IMR-90 (cell line): ENCODE results near the gene COX10. TPM values are rescaled to one million over a fixed set of nuclear protein-coding genes. Genes with fewer than 3 reads are reported as not detected.

Source experiments
- ATAC-seq: fragments of 200-7000 bp; cut with Tn5 transposase; 2 replicates; pipeline ENCODE4 v1.9.1; 2020; ENCODE audit warnings: low read depth, mild to moderate bottlenecking, moderate library complexity
- BruUV-seq: library from RNA; stranded (reverse); fragments of 400-500 nt; replicated peaks from 2 replicates; lab custom pipeline; 2021; lab: Mats Ljungman, UMichigan
- CTCF ChIA-PET: fragments of 300-600 bp; formaldehyde crosslinking; extraction: SDS; loops from one replicate; lab custom pipeline; 2021; ENCODE audit warnings: antibody characterized with exemption; lab: Yijun Ruan, JAX
- POLR2A ChIA-PET: fragments of 300-600 bp; sonication (Branson Sonifier 250); formaldehyde crosslinking; loops from one replicate; lab custom pipeline; 2022; ENCODE audit warnings: antibody characterized with exemption; ENCODE audit not compliant: unreplicated experiment; lab: Charles Lee
- DNase-seq: peaks from one replicate; pipeline ENCODE4 v3.0.0; 2013
- H2AFZ ChIP-seq: replicated peaks from 2 replicates; pipeline ENCODE3; 2013; ENCODE audit warnings: low read length, mild to moderate bottlenecking; ENCODE audit not compliant: poor library complexity
- H2AK5ac ChIP-seq: 2 replicates; pipeline ENCODE4 v1.6.1; 2013; ENCODE audit warnings: low read depth, low read length, inconsistent platforms
- H2AK9ac ChIP-seq: replicated peaks from 2 replicates; pipeline ENCODE3; 2013; ENCODE audit warnings: mild to moderate bottlenecking, low read depth, low read length, moderate library complexity; ENCODE audit not compliant: poor library complexity
- H2BK120ac ChIP-seq: 2 replicates; pipeline ENCODE4 v1.6.1; 2013; ENCODE audit warnings: low read depth, low read length, inconsistent platforms
- H2BK15ac ChIP-seq: 3 replicates; pipeline ENCODE4 v1.6.1; 2013; ENCODE audit warnings: low read depth, low read length, inconsistent platforms
- H2BK20ac ChIP-seq: 2 replicates; pipeline ENCODE4 v1.6.1; 2013; ENCODE audit warnings: low read depth, mild to moderate bottlenecking, inconsistent platforms, low read length, moderate library complexity
- H2BK5ac ChIP-seq: 2 replicates; pipeline ENCODE4 v1.6.1; 2013; ENCODE audit warnings: mild to moderate bottlenecking, low read depth, low read length, inconsistent platforms; ENCODE audit not compliant: poor library complexity, severe bottlenecking
- H3K14ac ChIP-seq: replicated peaks from 2 replicates; pipeline ENCODE4 v1.6.1; 2013; ENCODE audit warnings: low read depth, low read length, inconsistent platforms
- H3K18ac ChIP-seq: 2 replicates; pipeline ENCODE4 v1.6.1; 2013; ENCODE audit warnings: low read depth, low read length, control low read depth
- H3K23ac ChIP-seq: 2 replicates; pipeline ENCODE4 v1.6.1; 2013; ENCODE audit warnings: low read depth, low read length, inconsistent platforms
- H3K27ac ChIP-seq: 2 replicates; pipeline ENCODE4 v1.5.1; 2013; ENCODE audit warnings: mild to moderate bottlenecking, control low read depth, low read length; ENCODE audit not compliant: insufficient read depth
- H3K27me3 ChIP-seq: 2 replicates; pipeline ENCODE4 v1.6.1; 2013; ENCODE audit warnings: low read length; ENCODE audit not compliant: control insufficient read depth, insufficient read depth
- H3K36me3 ChIP-seq: 2 replicates; pipeline ENCODE4 v1.6.1; 2013; ENCODE audit warnings: low read length, mixed read lengths; ENCODE audit not compliant: control insufficient read depth, insufficient read depth
- H3K4ac ChIP-seq: 2 replicates; pipeline ENCODE4 v1.6.1; 2013; ENCODE audit warnings: low read depth, low read length, inconsistent platforms
- H3K4me1 ChIP-seq: 2 replicates; pipeline ENCODE4 v1.6.1; 2013; ENCODE audit warnings: low read length, mixed read lengths; ENCODE audit not compliant: control insufficient read depth, insufficient read depth
- H3K4me2 ChIP-seq: 2 replicates; pipeline ENCODE4 v1.6.1; 2013; ENCODE audit warnings: low read depth, mild to moderate bottlenecking, control low read depth, low read length, moderate library complexity
- H3K4me3 ChIP-seq: 2 replicates; pipeline ENCODE4 v1.5.1; 2013; ENCODE audit warnings: low read depth, mild to moderate bottlenecking, control low read depth, low read length, moderate library complexity; ENCODE audit not compliant: insufficient read depth
- H3K56ac ChIP-seq: 2 replicates; pipeline ENCODE4 v1.6.1; 2013; ENCODE audit warnings: low read length, inconsistent platforms; ENCODE audit not compliant: insufficient read depth; ENCODE audit errors: extremely low read depth
- H3K79me1 ChIP-seq, 2 experiments: 2 replicates each; pipeline ENCODE4 v1.6.1; 2013; ENCODE audit warnings: low read length in 2 of 2, inconsistent platforms in 1 of 2, low read depth in 1 of 2
- H3K9ac ChIP-seq: 2 replicates; pipeline ENCODE4 v1.6.1; 2013; ENCODE audit warnings: low read depth, low read length, control low read depth
- H3K9me1 ChIP-seq: 2 replicates; pipeline ENCODE4 v1.6.1; 2013; ENCODE audit warnings: low read length, inconsistent platforms; ENCODE audit not compliant: insufficient read depth
- H3K9me3 ChIP-seq: 2 replicates; pipeline ENCODE4 v1.6.1; 2013; ENCODE audit warnings: low read length; ENCODE audit not compliant: control insufficient read depth, insufficient read depth
- H4K20me1 ChIP-seq: 2 replicates; pipeline ENCODE4 v1.6.1; 2013; ENCODE audit warnings: low read length, inconsistent platforms; ENCODE audit not compliant: insufficient read depth
- H4K5ac ChIP-seq: 2 replicates; pipeline ENCODE4 v1.6.1; 2013; ENCODE audit warnings: mild to moderate bottlenecking, low read depth, low read length, control low read depth
- H4K8ac ChIP-seq, 2 experiments: 2 replicates each; pipeline ENCODE4 v1.6.1; 2013; ENCODE audit warnings: low read depth in 2 of 2, low read length in 2 of 2, control low read depth in 1 of 2, inconsistent platforms in 1 of 2
- H4K91ac ChIP-seq: 2 replicates; pipeline ENCODE4 v1.6.1; 2013; ENCODE audit warnings: low read depth, low read length, inconsistent platforms; ENCODE audit not compliant: insufficient read depth
- CHD1 ChIP-seq: IDR thresholded peaks from 2 replicates; pipeline ENCODE4 v1.6.1; 2012; ENCODE audit warnings: low read depth, low read length, improper control_type of control experiment
- CTCF ChIP-seq: conservative IDR thresholded peaks from 2 replicates; pipeline ENCODE4 v1.5.1; 2012; ENCODE audit warnings: mild to moderate bottlenecking, low read depth, low read length, improper control_type of control experiment
- MXI1 ChIP-seq: IDR thresholded peaks from 2 replicates; pipeline ENCODE4 v1.6.1; 2012; ENCODE audit warnings: low read depth, mild to moderate bottlenecking, low read length, moderate library complexity, borderline replicate concordance
- NFE2L2 ChIP-seq: fragments of 150-350 bp; IDR thresholded peaks from 2 replicates; pipeline ENCODE4 v1.6.1; 2016; ENCODE audit warnings: low read depth, mild to moderate bottlenecking, low read length
- RFX5 ChIP-seq: IDR thresholded peaks from 2 replicates; pipeline ENCODE4 v1.8.0; 2012; ENCODE audit warnings: low read depth, mild to moderate bottlenecking, low read length, moderate library complexity
- SMC3 ChIP-seq: fragments of 150-350 bp; IDR thresholded peaks from 2 replicates; pipeline ENCODE4 v1.6.1; 2016; ENCODE audit warnings: low read depth, mild to moderate bottlenecking, antibody characterized with exemption, low read length, moderate library complexity
- USF2 ChIP-seq: fragments of 150-350 bp; IDR thresholded peaks from 2 replicates; pipeline ENCODE4 v1.6.1; 2017; ENCODE audit warnings: mild to moderate bottlenecking, antibody characterized with exemption, low read length, low read depth
- WGBS, 2 experiments: methylation state at CpG; one replicate each; pipeline versions ENCODE4 v1.1.5 to v1.1.7; 2013; ENCODE audit warnings: missing lambda C conversion rate in 2 of 2; ENCODE audit not compliant: insufficient read length in 1 of 2; ENCODE audit errors: extremely low coverage in 2 of 2; 5-methylcytosine and 5-hydroxymethylcytosine counted together
- dilution Hi-C: fragments of 300-500 bp; cut with HindIII; formaldehyde crosslinking; loops from one replicate; pipeline ENCODE4 v1.14.3; 2018; ENCODE audit warnings: low sequenced_read_pairs; ENCODE audit not compliant: unreplicated experiment
- in situ Hi-C: fragments of 300-500 bp; cut with MboI; formaldehyde crosslinking; loops from 3 replicates; pipeline ENCODE4 v1.14.3; 2019; ENCODE audit warnings: low sequenced_read_pairs, inconsistent platforms, mixed read lengths
- intact Hi-C: fragments of 100-400 bp; cut with micrococcal nuclease; formaldehyde crosslinking; loops from 2 replicates; pipeline ENCODE4 v1.10.0; 2022
- polyA plus RNA-seq, 3 experiments: library from polyadenylated mRNA; depleted of rRNA; stranded (reverse); fragments of >200 nt; gene quantifications; 2 replicates each; pipeline ENCODE4 v1.2.3, GENCODE V29; 2012; ENCODE audit warnings: low replicate concordance in 1 of 3
- total RNA-seq: library from RNA; depleted of rRNA; stranded (reverse); fragments of >200 nt; gene quantifications from 2 replicates; pipeline ENCODE4 v1.2.3, GENCODE V29; 2012

Gene COX10
- total and polyA plus RNA-seq, 2 of the 4 experiments (the other 2 are of a cell fraction): 15.4 to 16.1 TPM

GRCh38 chr17:14078027-14078426, 8.7 kb downstream of the COX10 start:
- no peak overlapping the region for H3K4me3 ChIP-seq
- no peak overlapping the region for H4K91ac ChIP-seq
- H3K4ac ChIP-seq: no peak overlapping the region
- no peak overlapping the region for H2AK5ac ChIP-seq
- DNase-seq: no peak
- ChIA-PET POLR2A (no interaction called here), CTCF (no interaction called here)
- H3K4me2 ChIP-seq: no peak overlapping the region
- H3K36me3 ChIP-seq: peaks cover 13% of the 10 kb centered on the region
- H2BK5ac ChIP-seq: no peak overlapping the region
- no peak overlapping the region for H4K8ac ChIP-seq
- no peak for ATAC-seq
- no peak overlapping the region for H3K18ac ChIP-seq
- no peaks in the 10 kb centered on the region for H3K9me3 ChIP-seq
- H3K27ac ChIP-seq: no peak overlapping the region
- intact Hi-C loops: no loop called here
- no peak overlapping the region for H2AK9ac ChIP-seq
- H3K9ac ChIP-seq: no peak overlapping the region
- H4K20me1 ChIP-seq: no peaks in the 10 kb centered on the region; the same call in 1 of the 2 replicates
- no peaks in the 10 kb centered on the region for H3K27me3 ChIP-seq
- H2BK120ac ChIP-seq: no peak overlapping the region
- H2AFZ ChIP-seq: no peak overlapping the region
- dilution Hi-C loops: no loop called here
- in situ Hi-C loops: no loop called here
- H3K23ac ChIP-seq: no peak overlapping the region
- no peak overlapping the region for H2BK20ac ChIP-seq
- WGBS, 2 experiments: 67% methylated on average over 1 of the region's 3 CpGs; no CpG with 5 or more reads in 1 of the 2 experiments
- H3K79me1 ChIP-seq: peaks cover 23 to 32% of the 10 kb centered on the region in 2 experiments
- H4K5ac ChIP-seq: no peak overlapping the region
- no peaks in the 10 kb centered on the region for H3K4me1 ChIP-seq
- H3K14ac ChIP-seq: no peak overlapping the region
- H2BK15ac ChIP-seq: no peak overlapping the region
- BruUV-seq: no TSS peak
- TF ChIP-seq RFX5 (no peak), NFE2L2 (no peak), CTCF (no peak), MXI1 (no peak), CHD1 (no peak), SMC3 (no peak), USF2 (no peak)
- peaks cover 10% of the 10 kb centered on the region; the same call in 1 of the 2 replicates for H3K9me1 ChIP-seq
- no peak overlapping the region for H3K56ac ChIP-seq
